GM23338 (cell line): ENCODE results near the gene SPATA25. TPM values are rescaled to one million over a fixed set of nuclear protein-coding genes. Genes with fewer than 3 reads are reported as not detected.

Source experiments
- ATAC-seq: fragments of 200-7000 bp; cut with Tn5 transposase; 3 replicates; pipeline ENCODE4 v1.9.1; 2020
- DNase-seq: peaks from one replicate; pipeline ENCODE4 v3.0.0-alpha.2; 2015; ENCODE audit warnings: low spot score
- H2AFZ ChIP-seq: fragments of 200-600 bp; sonication (generic); 2 replicates; pipeline ENCODE4 v1.8.0; 2016; ENCODE audit warnings: antibody characterized with exemption, mild to moderate bottlenecking, moderate library complexity
- H3F3A ChIP-seq: fragments of 200-600 bp; sonication (generic); replicated peaks from 2 replicates; pipeline ENCODE4 v1.8.0; 2017; ENCODE audit warnings: antibody characterized with exemption, mixed run types, low read depth
- H3K27ac ChIP-seq: fragments of 200-600 bp; sonication (generic); 2 replicates; pipeline ENCODE4 v1.6.1; 2016; ENCODE audit warnings: low read depth
- H3K27me3 ChIP-seq: fragments of 200-600 bp; sonication (generic); 2 replicates; pipeline ENCODE4 v1.8.0; 2016; ENCODE audit warnings: mild to moderate bottlenecking, mixed run types, moderate library complexity; ENCODE audit not compliant: insufficient read depth
- H3K36me3 ChIP-seq: fragments of 200-600 bp; sonication (generic); 2 replicates; pipeline ENCODE4 v1.8.0; 2016; ENCODE audit warnings: mild to moderate bottlenecking; ENCODE audit not compliant: insufficient read depth
- H3K4me1 ChIP-seq: fragments of 200-600 bp; sonication (generic); 2 replicates; pipeline ENCODE4 v1.8.0; 2016; ENCODE audit warnings: mild to moderate bottlenecking, moderate library complexity; ENCODE audit not compliant: insufficient read depth
- H3K4me2 ChIP-seq: fragments of 200-600 bp; sonication (generic); 2 replicates; pipeline ENCODE4 v1.7.1; 2017; ENCODE audit warnings: mixed run types
- H3K4me3 ChIP-seq: fragments of 200-600 bp; sonication (generic); 2 replicates; pipeline ENCODE4 v1.6.1; 2016; ENCODE audit warnings: mixed run types
- H3K79me2 ChIP-seq: fragments of 200-600 bp; sonication (generic); replicated peaks from 2 replicates; pipeline ENCODE4 v1.8.0; 2017; ENCODE audit warnings: mild to moderate bottlenecking; ENCODE audit not compliant: insufficient read depth
- H3K9me2 ChIP-seq: fragments of 200-600 bp; sonication (generic); 2 replicates; pipeline ENCODE4 v1.8.0; 2017; ENCODE audit not compliant: insufficient read depth
- H4K20me1 ChIP-seq: fragments of 200-600 bp; sonication (generic); replicated peaks from 2 replicates; pipeline ENCODE4 v1.8.0; 2017; ENCODE audit warnings: mild to moderate bottlenecking; ENCODE audit not compliant: insufficient read depth
- H3K27ac Mint-ChIP-seq: 2 replicates; pipeline ENCODE4 v1.8.0; 2020; ENCODE audit warnings: inconsistent platforms, mild to moderate bottlenecking, moderate library complexity, mixed read lengths
- H3K27me3 Mint-ChIP-seq: 3 replicates; pipeline ENCODE4 v1.8.0; 2022; ENCODE audit warnings: low read depth, mild to moderate bottlenecking, moderate library complexity, mixed read lengths, inconsistent platforms; ENCODE audit not compliant: insufficient read depth, poor library complexity
- H3K36me3 Mint-ChIP-seq: 3 replicates; pipeline ENCODE4 v1.8.0; 2021; ENCODE audit warnings: low read depth, mild to moderate bottlenecking, inconsistent platforms, moderate library complexity, mixed read lengths
- H3K4me1 Mint-ChIP-seq: 3 replicates; pipeline ENCODE4 v1.8.0; 2020; ENCODE audit warnings: mild to moderate bottlenecking, inconsistent platforms, mixed read lengths
- H3K4me3 Mint-ChIP-seq: 3 replicates; pipeline ENCODE4 v1.8.0; 2021; ENCODE audit warnings: moderate library complexity, mild to moderate bottlenecking, inconsistent platforms, mixed read lengths
- H3K9me3 Mint-ChIP-seq: 3 replicates; pipeline ENCODE4 v1.8.0; 2020; ENCODE audit warnings: moderate library complexity, mild to moderate bottlenecking, inconsistent platforms, mixed read lengths
- CREB1 ChIP-seq: fragments of 250-450 bp; sonication (Bioruptor Pico); IDR thresholded peaks from 2 replicates; pipeline ENCODE4 v1.5.0; 2020; ENCODE audit warnings: low read depth, mild to moderate bottlenecking, moderate library complexity
- CTCF ChIP-seq, 2 experiments: fragments of 200-600 bp in 1 of 2; sonication (generic) in 1 of 2; conservative IDR thresholded peaks; 2 replicates each; pipeline versions ENCODE4 v1.5.1 to v1.6.1; 2016 to 2017; ENCODE audit warnings: antibody characterized with exemption in 2 of 2, low read depth in 2 of 2, mild to moderate bottlenecking in 2 of 2, moderate library complexity in 1 of 2
- EZH2 ChIP-seq: fragments of 200-600 bp; sonication (generic); IDR thresholded peaks from one replicate; pipeline ENCODE4 v1.8.0; 2017; ENCODE audit warnings: antibody characterized with exemption, mild to moderate bottlenecking, low read depth; ENCODE audit not compliant: unreplicated experiment
- EZH2phosphoT487 ChIP-seq: fragments of 200-600 bp; sonication (generic); IDR thresholded peaks from one replicate; pipeline ENCODE4 v1.8.1; 2018; ENCODE audit warnings: antibody characterized with exemption; ENCODE audit not compliant: unreplicated experiment
- JUNB ChIP-seq: IDR thresholded peaks from one replicate; pipeline ENCODE4 v1.6.1; 2016; ENCODE audit warnings: antibody characterized with exemption; ENCODE audit not compliant: unreplicated experiment
- NANOG ChIP-seq: IDR thresholded peaks from 2 replicates; pipeline ENCODE4 v1.6.1; 2016; ENCODE audit warnings: antibody characterized with exemption, borderline replicate concordance
- POLR2AphosphoS5 ChIP-seq: IDR thresholded peaks from 2 replicates; pipeline ENCODE4 v1.6.1; 2016; ENCODE audit warnings: antibody characterized with exemption, low read depth
- STAT1 ChIP-seq: IDR thresholded peaks from one replicate; pipeline ENCODE4 v1.6.1; 2016; ENCODE audit warnings: antibody characterized with exemption; ENCODE audit not compliant: unreplicated experiment
- ZNF114 ChIP-seq: fragments of 250-450 bp; sonication (Bioruptor Pico); IDR thresholded peaks from 2 replicates; pipeline ENCODE4 v1.5.0; 2020; ENCODE audit warnings: mild to moderate bottlenecking, moderate library complexity
- ZNF331 ChIP-seq: fragments of 250-450 bp; sonication (Bioruptor Pico); IDR thresholded peaks from 2 replicates; pipeline ENCODE4 v1.5.0; 2020; ENCODE audit warnings: low read depth, mild to moderate bottlenecking, moderate library complexity
- long read RNA-seq: library from polyadenylated mRNA; unstranded; transcript quantifications from one replicate; pipeline ENCODE4 v2.0.0, GENCODE V29; 2020; ENCODE audit not compliant: unreplicated experiment
- polyA plus RNA-seq: library from polyadenylated mRNA; unstranded; fragments of >200 nt; fragmentation: Nextera tagmentation; extraction: Ambion mirVana; gene quantifications from 2 replicates; pipeline ENCODE4 v1.2.1, GENCODE V29; 2016
- total RNA-seq: library from RNA; depleted of rRNA; stranded (reverse); fragments of >200 nt; shearing (Covaris generic); gene quantifications from 2 replicates; pipeline ENCODE4 v1.2.3, GENCODE V29; 2014; rRNA removed
- TF ChIP-seq, protein P1 (sequence below): IDR thresholded peaks from 2 replicates; pipeline ENCODE4 v1.6.1; 2016; ENCODE audit warnings: antibody characterized with exemption
- TF ChIP-seq, protein P2 (sequence below): fragments of 250-450 bp; sonication (Bioruptor Pico); IDR thresholded peaks from 2 replicates; pipeline ENCODE4 v1.5.0; 2020; ENCODE audit warnings: mild to moderate bottlenecking, moderate library complexity
- TF ChIP-seq, protein P3 (sequence below): IDR thresholded peaks from one replicate; pipeline ENCODE4 v1.6.1; 2018; ENCODE audit warnings: antibody characterized with exemption; ENCODE audit not compliant: unreplicated experiment

The SPATA25 gene, protein sequence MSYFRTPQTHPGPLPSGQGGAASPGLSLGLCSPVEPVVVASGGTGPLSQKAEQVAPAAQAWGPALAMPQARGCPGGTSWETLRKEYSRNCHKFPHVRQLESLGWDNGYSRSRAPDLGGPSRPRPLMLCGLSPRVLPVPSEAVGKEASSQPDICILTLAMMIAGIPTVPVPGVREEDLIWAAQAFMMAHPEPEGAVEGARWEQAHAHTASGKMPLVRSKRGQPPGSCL
- total RNA-seq (1.0 and 7.5 TPM in 2 replicates), polyA plus RNA-seq (0.50 TPM in 1 of 2 replicates, not detected in the other)
- long read RNA-seq = 0 reads

DNA sequence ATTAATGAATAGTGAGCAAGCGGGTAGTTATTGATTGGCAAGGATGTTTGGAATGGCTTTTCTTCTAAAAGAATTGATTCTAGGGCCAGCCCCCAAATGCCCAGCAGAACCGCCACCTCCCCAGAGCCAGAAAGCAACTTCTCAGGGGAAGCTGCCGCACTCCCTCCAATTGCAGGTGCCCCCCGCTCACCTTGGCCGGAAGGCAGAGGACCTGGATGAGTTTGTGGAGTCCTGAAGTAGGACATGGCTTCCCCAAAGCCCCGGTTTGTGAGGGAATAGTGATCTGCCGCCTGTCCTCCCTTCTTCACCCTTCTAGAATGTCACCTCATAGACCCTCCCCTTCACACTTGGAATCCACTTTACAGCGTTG, at the start of gene SPATA25:
TSS of gene SPATA25 (minus strand) at position 277 of the 370 bp plus-strand sequence. CDS start at position 245, 32 bp downstream.
- DNase-seq (no peak), ATAC-seq (no peak)
- Histone ChIP-seq H3K4me3 (no peak within 1 kb of the TSS), H3K4me2 (no peak within 1 kb of the TSS), H4K20me1 (peaks cover 6% of the 10 kb centered on the region), H3K27ac (no peak within 1 kb of the TSS), H3K4me1 (peaks cover 3% of the 10 kb centered on the region; the same call in 1 of the 2 replicates), H2AFZ (no peak within 1 kb of the TSS), H3K27me3 (no peaks in the 10 kb centered on the region), H3F3A (no peaks in the 10 kb centered on the region), H3K9me2 (no peaks in the 10 kb centered on the region), H3K79me2 (peaks cover 8% of the 10 kb centered on the region; the same call in 1 of the 2 replicates), H3K36me3 (peaks cover 3% of the 10 kb centered on the region; the same call in 1 of the 2 replicates)
- TF ChIP-seq NANOG (no peak), EZH2phosphoT487 (no peak), ZNF114 (CRISPR knock-in tag) (no peak), EZH2 (no peak), CREB1 (no peak), POLR2AphosphoS5 (no peak), STAT1 (no peak), ZNF331 (no peak), JUNB (no peak), CTCF (conservative IDR thresholded peaks at IDR 0.05; ENCODE audit: low read depth in 2 of 2) (no peak)
- TF ChIP-seq, protein P1, sequence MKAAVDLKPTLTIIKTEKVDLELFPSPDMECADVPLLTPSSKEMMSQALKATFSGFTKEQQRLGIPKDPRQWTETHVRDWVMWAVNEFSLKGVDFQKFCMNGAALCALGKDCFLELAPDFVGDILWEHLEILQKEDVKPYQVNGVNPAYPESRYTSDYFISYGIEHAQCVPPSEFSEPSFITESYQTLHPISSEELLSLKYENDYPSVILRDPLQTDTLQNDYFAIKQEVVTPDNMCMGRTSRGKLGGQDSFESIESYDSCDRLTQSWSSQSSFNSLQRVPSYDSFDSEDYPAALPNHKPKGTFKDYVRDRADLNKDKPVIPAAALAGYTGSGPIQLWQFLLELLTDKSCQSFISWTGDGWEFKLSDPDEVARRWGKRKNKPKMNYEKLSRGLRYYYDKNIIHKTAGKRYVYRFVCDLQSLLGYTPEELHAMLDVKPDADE = no peak
- TF ChIP-seq, protein P2, sequence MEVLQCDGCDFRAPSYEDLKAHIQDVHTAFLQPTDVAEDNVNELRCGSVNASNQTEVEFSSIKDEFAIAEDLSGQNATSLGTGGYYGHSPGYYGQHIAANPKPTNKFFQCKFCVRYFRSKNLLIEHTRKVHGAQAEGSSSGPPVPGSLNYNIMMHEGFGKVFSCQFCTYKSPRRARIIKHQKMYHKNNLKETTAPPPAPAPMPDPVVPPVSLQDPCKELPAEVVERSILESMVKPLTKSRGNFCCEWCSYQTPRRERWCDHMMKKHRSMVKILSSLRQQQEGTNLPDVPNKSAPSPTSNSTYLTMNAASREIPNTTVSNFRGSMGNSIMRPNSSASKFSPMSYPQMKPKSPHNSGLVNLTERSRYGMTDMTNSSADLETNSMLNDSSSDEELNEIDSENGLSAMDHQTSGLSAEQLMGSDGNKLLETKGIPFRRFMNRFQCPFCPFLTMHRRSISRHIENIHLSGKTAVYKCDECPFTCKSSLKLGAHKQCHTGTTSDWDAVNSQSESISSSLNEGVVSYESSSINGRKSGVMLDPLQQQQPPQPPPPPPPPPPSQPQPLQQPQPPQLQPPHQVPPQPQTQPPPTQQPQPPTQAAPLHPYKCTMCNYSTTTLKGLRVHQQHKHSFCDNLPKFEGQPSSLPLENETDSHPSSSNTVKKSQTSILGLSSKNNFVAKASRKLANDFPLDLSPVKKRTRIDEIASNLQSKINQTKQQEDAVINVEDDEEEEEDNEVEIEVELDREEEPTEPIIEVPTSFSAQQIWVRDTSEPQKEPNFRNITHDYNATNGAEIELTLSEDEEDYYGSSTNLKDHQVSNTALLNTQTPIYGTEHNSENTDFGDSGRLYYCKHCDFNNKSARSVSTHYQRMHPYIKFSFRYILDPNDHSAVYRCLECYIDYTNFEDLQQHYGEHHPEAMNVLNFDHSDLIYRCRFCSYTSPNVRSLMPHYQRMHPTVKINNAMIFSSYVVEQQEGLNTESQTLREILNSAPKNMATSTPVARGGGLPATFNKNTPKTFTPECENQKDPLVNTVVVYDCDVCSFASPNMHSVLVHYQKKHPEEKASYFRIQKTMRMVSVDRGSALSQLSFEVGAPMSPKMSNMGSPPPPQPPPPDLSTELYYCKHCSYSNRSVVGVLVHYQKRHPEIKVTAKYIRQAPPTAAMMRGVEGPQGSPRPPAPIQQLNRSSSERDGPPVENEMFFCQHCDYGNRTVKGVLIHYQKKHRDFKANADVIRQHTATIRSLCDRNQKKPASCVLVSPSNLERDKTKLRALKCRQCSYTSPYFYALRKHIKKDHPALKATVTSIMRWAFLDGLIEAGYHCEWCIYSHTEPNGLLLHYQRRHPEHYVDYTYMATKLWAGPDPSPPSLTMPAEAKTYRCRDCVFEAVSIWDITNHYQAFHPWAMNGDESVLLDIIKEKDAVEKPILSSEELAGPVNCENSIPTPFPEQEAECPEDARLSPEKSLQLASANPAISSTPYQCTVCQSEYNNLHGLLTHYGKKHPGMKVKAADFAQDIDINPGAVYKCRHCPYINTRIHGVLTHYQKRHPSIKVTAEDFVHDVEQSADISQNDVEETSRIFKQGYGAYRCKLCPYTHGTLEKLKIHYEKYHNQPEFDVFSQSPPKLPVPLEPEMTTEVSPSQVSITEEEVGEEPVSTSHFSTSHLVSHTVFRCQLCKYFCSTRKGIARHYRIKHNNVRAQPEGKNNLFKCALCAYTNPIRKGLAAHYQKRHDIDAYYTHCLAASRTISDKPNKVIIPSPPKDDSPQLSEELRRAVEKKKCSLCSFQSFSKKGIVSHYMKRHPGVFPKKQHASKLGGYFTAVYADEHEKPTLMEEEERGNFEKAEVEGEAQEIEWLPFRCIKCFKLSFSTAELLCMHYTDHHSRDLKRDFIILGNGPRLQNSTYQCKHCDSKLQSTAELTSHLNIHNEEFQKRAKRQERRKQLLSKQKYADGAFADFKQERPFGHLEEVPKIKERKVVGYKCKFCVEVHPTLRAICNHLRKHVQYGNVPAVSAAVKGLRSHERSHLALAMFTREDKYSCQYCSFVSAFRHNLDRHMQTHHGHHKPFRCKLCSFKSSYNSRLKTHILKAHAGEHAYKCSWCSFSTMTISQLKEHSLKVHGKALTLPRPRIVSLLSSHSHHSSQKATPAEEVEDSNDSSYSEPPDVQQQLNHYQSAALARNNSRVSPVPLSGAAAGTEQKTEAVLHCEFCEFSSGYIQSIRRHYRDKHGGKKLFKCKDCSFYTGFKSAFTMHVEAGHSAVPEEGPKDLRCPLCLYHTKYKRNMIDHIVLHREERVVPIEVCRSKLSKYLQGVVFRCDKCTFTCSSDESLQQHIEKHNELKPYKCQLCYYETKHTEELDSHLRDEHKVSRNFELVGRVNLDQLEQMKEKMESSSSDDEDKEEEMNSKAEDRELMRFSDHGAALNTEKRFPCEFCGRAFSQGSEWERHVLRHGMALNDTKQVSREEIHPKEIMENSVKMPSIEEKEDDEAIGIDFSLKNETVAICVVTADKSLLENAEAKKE (CRISPR knock-in tag) = no peak
- TF ChIP-seq, protein P3, sequence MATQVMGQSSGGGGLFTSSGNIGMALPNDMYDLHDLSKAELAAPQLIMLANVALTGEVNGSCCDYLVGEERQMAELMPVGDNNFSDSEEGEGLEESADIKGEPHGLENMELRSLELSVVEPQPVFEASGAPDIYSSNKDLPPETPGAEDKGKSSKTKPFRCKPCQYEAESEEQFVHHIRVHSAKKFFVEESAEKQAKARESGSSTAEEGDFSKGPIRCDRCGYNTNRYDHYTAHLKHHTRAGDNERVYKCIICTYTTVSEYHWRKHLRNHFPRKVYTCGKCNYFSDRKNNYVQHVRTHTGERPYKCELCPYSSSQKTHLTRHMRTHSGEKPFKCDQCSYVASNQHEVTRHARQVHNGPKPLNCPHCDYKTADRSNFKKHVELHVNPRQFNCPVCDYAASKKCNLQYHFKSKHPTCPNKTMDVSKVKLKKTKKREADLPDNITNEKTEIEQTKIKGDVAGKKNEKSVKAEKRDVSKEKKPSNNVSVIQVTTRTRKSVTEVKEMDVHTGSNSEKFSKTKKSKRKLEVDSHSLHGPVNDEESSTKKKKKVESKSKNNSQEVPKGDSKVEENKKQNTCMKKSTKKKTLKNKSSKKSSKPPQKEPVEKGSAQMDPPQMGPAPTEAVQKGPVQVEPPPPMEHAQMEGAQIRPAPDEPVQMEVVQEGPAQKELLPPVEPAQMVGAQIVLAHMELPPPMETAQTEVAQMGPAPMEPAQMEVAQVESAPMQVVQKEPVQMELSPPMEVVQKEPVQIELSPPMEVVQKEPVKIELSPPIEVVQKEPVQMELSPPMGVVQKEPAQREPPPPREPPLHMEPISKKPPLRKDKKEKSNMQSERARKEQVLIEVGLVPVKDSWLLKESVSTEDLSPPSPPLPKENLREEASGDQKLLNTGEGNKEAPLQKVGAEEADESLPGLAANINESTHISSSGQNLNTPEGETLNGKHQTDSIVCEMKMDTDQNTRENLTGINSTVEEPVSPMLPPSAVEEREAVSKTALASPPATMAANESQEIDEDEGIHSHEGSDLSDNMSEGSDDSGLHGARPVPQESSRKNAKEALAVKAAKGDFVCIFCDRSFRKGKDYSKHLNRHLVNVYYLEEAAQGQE = no peak
- H3K36me3 Mint-ChIP-seq = peaks cover 24% of the 10 kb centered on the region
- H3K27ac Mint-ChIP-seq = no peak within 1 kb of the TSS
- peaks cover 3% of the 10 kb centered on the region; the same call in 1 of the 3 replicates for H3K9me3 Mint-ChIP-seq
- H3K4me3 Mint-ChIP-seq = no peak within 1 kb of the TSS
- peaks cover 15% of the 10 kb centered on the region for H3K27me3 Mint-ChIP-seq
- H3K4me1 Mint-ChIP-seq = peaks cover 11% of the 10 kb centered on the region; the same call in 2 of the 3 replicates
